GM18520 (cell line): ENCODE measurements around the gene DUSP6.
A peak's percentile ranks its signal among the peaks of the same experiment; 100 is the strongest.
"Not testable (repeated sequence)": the region's sequence is repeated elsewhere in the genome, so short reads cannot be mapped to it uniquely, and the experiment has no call there.

ENCODE experiments used
- ATAC-seq: cut with Tn5 transposase; IDR thresholded peaks from one replicate; pipeline ENCODE4 v1.9.1; 2021; ENCODE audit not compliant: unreplicated experiment

DUSP6 gene

GRCh38 chr12:89352242-89352491 lies 134 bp downstream of the DUSP6 start:
- ATAC-seq: no peak

- no peak for ATAC-seq
Observed at GRCh38 chr12:89351489-89352241, 636 bp downstream of the DUSP6 start.

- ATAC-seq: no peak
Observed at GRCh38 chr12:89350630-89351488, 1.4 kb downstream of the DUSP6 start.

- ATAC-seq: no peak
Observed at GRCh38 chr12:89350260-89350629, 2.1 kb downstream of the DUSP6 start.

GRCh38 chr12:89349814-89350213 lies 2.5 kb downstream of the DUSP6 start:
- ATAC-seq: no peak

GRCh38 chr12:89348894-89349699 lies 3.2 kb downstream of the DUSP6 start:
- no peak for ATAC-seq

- ATAC-seq: no peak
Observed at GRCh38 chr12:89347325-89347829, 4.9 kb downstream of the DUSP6 start.

GRCh38 chr12:89346741-89347324 lies 5.5 kb downstream of the DUSP6 start:
- ATAC-seq: no peak

GRCh38 chr12:89345830-89346740 lies 6.2 kb downstream of the DUSP6 start:
- peak; percentile 99 for ATAC-seq

GRCh38 chr12:89345376-89345775 lies 6.9 kb downstream of the DUSP6 start:
- ATAC-seq: no peak

GRCh38 chr12:89344862-89345202 lies 7.5 kb downstream of the DUSP6 start:
- ATAC-seq: no peak

GRCh38 chr12:89344043-89344861 lies 8.0 kb downstream of the DUSP6 start:
- ATAC-seq: no peak

- ATAC-seq: no peak
Observed at GRCh38 chr12:89343127-89343526, 9.2 kb downstream of the DUSP6 start.

- no peak for ATAC-seq
Observed at GRCh38 chr12:89340861-89341260, 11.4 kb downstream of the DUSP6 start.

- ATAC-seq: no peak
Observed at GRCh38 chr12:89339526-89339925, 12.8 kb downstream of the DUSP6 start.

- ATAC-seq: not testable (repeated sequence)
Observed at GRCh38 chr12:89337136-89337535, 15.2 kb downstream of the DUSP6 start.

- ATAC-seq: no peak
Observed at GRCh38 chr12:89335452-89336244, 16.7 kb downstream of the DUSP6 start.

- ATAC-seq: no peak
Observed at GRCh38 chr12:89334548-89335169, 17.6 kb downstream of the DUSP6 start.
